GM12872 (cell line): ENCODE data around the gene BTF3L4.

Experiments
- TF ChIP-seq, protein P1 (sequence below): IDR thresholded peaks from 3 replicates; pipeline ENCODE4 v1.5.1; 2011; ENCODE audit warnings: low read depth, mild to moderate bottlenecking, low read length, moderate library complexity; ENCODE audit not compliant: insufficient read depth

BTF3L4 gene

DNA sequence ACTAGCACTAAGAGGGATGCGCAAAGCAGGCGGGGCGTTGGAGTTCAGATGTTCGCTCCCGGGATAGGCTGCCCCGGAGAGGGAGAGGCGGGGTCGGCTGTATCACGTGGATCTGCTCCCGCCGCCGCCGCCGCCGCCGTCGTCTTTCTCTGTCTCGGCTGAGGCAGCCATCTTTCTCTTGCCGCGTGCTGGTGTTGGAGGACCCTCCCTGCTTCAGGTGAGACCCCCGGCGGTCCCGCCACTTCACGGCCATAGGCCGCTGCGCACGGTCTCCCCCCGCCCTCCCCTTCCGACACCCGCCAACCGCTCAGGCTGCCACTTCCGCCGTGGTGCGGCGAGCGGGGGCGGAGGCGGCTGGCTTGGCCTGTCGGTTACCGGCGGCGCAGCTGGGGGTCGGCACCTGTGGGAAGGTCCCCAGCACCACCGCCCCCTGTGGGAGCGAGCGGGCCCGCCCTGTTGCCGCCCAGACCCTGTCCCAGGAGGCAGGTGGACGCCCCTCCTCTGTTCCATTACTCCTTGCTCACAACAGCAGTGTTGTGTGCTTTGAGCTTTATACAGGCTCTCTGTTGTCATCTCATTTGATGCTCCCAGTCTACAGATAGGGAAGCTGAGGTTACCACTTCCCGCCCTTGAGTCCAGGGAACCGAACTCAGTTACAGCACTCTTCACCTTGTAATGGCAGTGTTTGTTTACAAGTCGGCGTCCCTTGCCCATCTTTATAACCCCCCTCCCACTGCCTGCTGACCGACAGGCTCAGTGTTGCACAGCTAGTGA, at the start of gene BTF3L4:
BTF3L4 (plus strand) TSS at position 133 of the 774 bp plus-strand sequence. CDS start 3,553 bp downstream, outside the sequence.
- TF ChIP-seq, protein P1, sequence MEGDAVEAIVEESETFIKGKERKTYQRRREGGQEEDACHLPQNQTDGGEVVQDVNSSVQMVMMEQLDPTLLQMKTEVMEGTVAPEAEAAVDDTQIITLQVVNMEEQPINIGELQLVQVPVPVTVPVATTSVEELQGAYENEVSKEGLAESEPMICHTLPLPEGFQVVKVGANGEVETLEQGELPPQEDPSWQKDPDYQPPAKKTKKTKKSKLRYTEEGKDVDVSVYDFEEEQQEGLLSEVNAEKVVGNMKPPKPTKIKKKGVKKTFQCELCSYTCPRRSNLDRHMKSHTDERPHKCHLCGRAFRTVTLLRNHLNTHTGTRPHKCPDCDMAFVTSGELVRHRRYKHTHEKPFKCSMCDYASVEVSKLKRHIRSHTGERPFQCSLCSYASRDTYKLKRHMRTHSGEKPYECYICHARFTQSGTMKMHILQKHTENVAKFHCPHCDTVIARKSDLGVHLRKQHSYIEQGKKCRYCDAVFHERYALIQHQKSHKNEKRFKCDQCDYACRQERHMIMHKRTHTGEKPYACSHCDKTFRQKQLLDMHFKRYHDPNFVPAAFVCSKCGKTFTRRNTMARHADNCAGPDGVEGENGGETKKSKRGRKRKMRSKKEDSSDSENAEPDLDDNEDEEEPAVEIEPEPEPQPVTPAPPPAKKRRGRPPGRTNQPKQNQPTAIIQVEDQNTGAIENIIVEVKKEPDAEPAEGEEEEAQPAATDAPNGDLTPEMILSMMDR = no peak

DNA sequence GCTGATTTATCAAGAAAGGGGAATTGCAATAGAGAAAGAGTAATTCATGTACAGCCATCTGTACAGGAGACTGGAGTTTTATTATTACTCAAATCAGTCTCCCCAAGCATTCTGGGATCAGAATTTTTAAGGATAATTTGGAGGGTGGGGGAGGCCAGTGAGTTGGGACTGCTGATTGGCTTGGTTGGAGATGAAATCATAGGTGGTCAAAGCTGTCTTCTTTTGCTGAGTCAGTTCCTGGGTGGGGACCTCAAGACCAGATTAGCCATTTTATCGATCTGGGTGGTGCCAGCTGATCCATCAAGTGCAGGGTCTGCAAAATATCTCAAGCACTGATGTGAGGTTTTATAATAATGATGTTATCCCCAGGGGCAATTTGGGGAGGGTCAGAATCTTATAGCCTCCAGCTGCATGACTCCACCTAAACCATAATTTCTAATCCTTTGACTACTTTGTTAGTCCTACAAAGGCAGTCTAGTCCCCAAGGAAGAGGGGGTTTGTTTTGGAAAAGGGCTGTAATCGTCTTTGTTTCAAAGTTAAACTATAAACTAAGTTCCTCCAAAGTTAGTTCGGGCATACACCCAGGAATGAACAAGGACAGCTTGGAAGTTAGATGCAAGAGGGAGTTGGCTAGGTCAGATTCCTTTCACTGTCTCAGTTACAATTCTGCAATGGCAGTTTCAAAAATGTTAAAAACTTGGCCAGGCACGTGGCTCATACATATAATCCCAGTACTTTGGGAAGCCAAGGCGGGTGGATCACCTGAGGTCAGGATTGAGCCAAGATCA, 48.7 kb upstream of the BTF3L4 start:
- TF ChIP-seq, protein P1 = no peak

DNA sequence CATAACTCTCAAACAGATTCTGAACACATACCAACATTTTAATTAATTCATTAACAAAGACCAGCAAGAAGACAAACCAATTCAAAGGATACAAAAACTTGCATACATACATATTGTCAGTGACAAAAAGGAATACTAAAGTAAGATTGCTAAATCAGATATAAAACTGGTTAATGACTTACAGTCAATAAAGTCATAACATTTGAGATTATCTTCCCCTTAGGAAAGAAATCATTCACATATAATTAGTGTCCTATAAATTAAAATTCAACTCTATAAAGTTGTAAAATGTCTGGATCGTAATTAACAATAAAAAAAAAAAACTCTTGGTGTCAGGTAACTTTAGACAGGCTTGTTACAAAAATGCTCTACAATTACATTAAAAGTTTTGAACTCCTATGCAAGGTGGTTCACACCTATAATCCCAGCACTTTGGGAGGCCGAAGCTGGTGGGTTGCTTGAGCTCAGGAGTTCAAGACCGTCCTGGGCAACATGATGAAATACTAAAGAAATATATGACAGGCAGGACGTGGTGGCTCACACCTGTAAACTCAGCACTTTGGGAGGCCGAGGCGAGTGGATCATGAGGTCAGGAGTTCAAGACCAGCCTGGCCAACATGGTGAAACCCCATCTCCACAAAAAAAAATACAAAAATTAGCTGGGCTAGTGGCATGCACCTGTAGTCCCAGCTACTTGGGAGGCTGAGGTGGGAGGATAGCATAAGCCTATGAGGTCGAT, 47.9 kb upstream of the BTF3L4 start:
- TF ChIP-seq, protein P1 = no peak

DNA sequence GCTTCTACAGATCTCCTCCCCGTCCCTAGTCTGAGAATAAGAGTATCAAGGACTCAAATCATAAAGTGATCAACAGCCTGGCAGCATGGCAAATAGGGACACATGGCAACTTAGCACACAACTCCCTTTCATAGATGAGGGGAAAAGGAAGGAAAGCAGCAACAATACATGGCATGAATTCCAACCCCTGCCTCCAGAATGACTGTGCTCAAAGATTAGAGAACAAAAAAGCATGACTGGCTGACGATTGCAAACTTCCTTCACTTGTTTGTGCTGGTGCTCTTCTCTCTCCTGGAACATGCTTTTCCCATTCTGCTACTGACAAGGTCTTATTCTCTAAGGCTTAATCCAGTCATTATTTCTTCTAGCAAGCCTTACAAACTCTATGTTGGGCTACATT, 34.0 kb upstream of the BTF3L4 start:
- TF ChIP-seq, protein P1 = no peak

DNA sequence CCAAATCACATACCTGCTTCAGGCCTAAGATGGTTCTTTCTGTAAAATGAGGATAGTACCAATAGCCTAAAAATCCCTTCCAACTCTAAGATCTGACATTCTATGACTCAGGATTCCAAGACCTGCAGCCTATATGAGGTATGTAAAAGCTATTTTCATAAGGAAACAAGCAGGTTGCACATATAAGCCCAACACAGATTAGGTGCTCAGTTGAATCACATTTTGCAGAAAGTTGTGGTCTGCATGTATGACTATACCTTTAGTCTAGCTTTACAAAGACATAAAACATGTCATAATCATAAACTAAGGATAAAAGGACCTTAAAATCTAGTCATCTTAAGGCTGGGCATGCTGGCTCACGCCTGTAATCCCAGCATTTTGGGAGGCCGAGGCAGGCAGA, 29.8 kb upstream of the BTF3L4 start:
- TF ChIP-seq, protein P1 = no peak

DNA sequence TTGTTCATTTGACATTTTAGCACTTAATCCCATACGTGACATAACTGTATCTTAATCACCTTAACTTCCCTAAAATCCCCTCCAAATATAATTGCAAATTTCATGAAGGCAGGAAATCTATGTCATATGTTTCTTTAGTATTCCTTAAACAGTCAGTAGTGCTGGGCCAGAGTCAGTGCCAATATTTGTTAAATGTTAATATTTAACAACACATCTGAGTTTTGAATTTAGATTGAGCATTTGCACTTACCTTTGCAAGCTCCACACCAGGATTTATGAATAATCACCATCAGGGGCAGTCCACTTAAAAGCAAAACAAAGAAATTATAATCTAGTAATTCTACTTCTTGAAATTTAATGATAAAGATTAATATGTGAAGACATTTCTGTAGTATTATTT, 27.8 kb upstream of the BTF3L4 start:
- TF ChIP-seq, protein P1 = no peak
